Omental fat pad (tissue), 4 donors: ENCODE results near the gene PRMT3. TPM values are rescaled to one million over a fixed set of nuclear protein-coding genes. Genes with fewer than 3 reads are reported as not detected.

Source experiments
- ATAC-seq: fragments of 150-250 bp; one replicate; pipeline ENCODE4 v1.9.1; 2016; ENCODE audit warnings: mild to moderate bottlenecking, moderate library complexity; ENCODE audit not compliant: low FRiP score
- DNase-seq: peaks from one replicate; pipeline ENCODE4 v3.0.0-alpha.2; 2019; ENCODE audit warnings: low spot score
- total RNA-seq, 4 donors: library from RNA; depleted of rRNA; stranded (reverse); fragments of >200 nt; gene quantifications; one replicate each; pipeline ENCODE4 v1.1.0, GENCODE V29; 2016
- TF ChIP-seq, protein P1 (sequence below), 3 donors: fragments of 450-650 bp; IDR thresholded peaks; one replicate each; pipeline ENCODE4 v1.5.1; 2016 to 2017; ENCODE audit warnings: antibody characterized with exemption in 3 of 3, mild to moderate bottlenecking in 3 of 3, moderate library complexity in 2 of 3

The PRMT3 gene
- total RNA-seq, 4 donors from 2014 or later = 13.8 to 21.0 (median 16.0) TPM

DNA sequence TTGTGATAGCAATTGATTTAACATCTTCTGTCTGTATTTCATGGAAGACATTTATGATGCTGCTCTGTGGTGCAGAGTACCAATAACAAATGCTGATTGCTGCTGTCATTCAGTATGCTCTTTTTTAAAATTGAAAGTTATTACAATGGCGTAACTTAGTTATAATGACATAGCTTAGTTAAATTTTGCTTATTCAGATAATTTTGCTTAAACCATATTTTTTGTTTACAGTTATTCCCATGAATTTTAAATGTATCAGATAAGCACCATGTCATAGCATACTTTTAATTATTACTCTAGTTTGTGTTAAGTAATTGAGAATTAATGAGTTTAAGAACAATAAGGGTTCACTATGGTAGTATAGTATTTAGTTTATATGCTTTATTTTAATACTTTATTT, 15.5 kb downstream of the PRMT3 start:
- no peak for DNase-seq
- ATAC-seq = no peak
- TF ChIP-seq, protein P1, sequence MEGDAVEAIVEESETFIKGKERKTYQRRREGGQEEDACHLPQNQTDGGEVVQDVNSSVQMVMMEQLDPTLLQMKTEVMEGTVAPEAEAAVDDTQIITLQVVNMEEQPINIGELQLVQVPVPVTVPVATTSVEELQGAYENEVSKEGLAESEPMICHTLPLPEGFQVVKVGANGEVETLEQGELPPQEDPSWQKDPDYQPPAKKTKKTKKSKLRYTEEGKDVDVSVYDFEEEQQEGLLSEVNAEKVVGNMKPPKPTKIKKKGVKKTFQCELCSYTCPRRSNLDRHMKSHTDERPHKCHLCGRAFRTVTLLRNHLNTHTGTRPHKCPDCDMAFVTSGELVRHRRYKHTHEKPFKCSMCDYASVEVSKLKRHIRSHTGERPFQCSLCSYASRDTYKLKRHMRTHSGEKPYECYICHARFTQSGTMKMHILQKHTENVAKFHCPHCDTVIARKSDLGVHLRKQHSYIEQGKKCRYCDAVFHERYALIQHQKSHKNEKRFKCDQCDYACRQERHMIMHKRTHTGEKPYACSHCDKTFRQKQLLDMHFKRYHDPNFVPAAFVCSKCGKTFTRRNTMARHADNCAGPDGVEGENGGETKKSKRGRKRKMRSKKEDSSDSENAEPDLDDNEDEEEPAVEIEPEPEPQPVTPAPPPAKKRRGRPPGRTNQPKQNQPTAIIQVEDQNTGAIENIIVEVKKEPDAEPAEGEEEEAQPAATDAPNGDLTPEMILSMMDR (IDR thresholded peaks at IDR 0.05) = no peak

DNA sequence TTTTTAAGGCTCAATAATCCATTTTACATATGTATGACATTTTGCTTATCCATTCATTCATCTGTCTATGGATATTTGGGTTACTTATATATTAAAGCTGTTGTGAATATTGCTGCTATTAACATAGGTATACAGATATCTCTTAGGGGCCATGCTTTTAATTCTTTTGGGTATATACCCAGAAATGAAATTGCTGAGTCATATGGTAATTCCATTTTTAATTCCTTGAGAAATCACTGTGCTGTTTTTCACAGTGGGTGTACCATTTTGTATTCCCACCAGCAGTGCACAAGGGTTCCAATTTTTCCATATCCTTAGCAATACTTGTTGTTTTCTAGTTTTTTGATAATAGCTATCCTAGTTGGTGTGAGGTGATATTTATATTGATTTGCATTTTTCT, 19.0 kb downstream of the PRMT3 start:
- TF ChIP-seq, protein P1 (IDR thresholded peaks at IDR 0.05) = no peak
- DNase-seq (no peak), ATAC-seq (no peak)

DNA sequence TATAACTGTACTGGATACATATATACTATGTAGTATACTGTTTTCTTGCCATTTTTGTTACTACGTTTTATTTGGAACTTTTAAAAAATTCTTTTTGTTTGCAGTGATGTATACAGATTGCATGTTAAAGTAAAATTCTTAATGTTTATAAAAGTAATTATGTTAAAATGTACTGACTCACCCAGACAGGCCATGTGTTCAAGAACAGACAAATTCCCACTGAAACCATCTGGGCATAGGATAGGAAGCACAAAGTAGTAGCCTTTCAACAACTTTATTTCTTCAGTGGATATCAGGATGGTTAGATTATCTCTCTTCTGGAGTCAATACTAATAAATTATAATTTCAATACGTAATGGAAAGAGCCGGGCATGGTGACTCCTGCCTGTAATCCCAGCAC, 19.8 kb downstream of the PRMT3 start:
- no peak for DNase-seq
- TF ChIP-seq, protein P1 (IDR thresholded peaks at IDR 0.05) = no peak
- no peak for ATAC-seq

DNA sequence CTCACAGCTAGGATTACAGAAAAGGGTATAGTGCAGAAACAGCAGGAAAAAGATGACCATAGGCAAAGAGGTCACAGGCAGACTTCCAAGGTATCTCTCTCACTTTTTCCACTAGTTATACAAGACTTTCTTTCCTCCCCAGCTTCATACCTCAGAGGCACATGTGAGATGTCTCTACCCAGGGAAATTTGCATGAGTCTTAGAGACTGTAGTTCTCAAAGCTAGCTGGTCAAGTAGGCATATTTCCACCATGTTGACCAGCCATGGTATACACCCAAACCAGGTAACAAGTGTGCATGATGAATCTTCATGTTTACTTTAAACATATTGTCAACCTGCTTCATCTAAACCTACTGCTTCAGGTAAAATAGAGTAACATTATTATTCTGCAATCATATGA, 27.9 kb downstream of the PRMT3 start:
- ATAC-seq = no peak
- TF ChIP-seq, protein P1 (IDR thresholded peaks at IDR 0.05) = no peak
- DNase-seq = no peak

DNA sequence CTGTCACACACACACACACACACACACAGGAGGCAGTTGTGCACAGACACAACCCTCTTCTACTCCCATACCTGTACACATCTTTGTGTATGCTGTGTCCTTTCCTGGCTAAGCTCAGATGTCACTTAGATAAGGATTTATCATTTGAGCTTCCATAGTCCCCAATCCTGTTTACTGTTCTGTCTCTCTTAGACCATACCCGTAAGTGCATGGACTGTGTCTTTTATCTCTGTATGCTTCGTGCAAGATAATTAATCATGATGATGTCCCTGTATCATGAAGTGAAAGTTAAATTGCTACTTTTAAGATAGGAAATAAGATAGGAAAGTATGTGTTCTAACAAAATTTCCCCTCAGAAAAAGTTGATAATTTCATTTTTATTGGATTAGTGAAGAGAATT, 30.3 kb downstream of the PRMT3 start:
- DNase-seq (no peak), ATAC-seq (no peak)
- TF ChIP-seq, protein P1 (IDR thresholded peaks at IDR 0.05) = no peak

DNA sequence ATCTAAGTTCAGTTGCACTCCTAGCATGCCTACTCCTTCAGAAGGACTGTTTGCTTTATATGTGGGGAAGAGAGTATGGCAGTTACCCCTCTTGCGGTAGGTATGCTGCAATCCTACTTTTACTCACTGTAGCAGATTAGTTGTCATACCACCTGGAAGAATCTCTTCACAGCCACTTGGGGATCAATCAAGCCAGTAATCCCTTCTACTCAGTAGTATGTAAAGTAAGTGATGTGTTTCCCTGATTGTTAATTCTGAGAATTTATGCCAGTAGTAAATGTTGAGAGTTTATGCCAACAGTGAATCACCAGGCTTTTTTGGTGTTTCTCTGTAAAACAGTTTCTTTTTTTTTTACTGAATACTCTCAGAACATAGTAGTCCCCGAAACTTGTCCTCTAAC, 34.4 kb downstream of the PRMT3 start:
- TF ChIP-seq, protein P1 (IDR thresholded peaks at IDR 0.05) = no peak
- no peak for DNase-seq
- no peak for ATAC-seq

DNA sequence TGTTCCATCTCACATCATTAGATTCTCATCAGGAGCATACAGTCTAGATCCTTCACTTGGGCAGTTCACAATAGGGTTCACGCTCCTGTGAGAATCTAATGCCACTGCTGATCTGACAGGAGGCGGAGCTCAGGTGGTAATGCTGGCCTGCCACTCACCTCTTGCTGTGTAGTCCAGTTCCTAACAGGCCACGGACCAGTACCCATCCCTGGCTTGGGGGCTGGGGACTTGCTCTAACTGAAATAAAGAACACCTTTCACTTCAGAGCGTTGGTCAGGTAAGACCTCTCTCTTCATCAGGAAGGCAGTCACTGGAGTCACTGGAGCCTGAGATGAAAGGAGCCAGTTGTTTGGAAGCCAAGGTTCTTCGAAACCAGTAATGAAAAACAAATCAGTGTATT, 41.7 kb downstream of the PRMT3 start:
- DNase-seq = no peak
- TF ChIP-seq, protein P1 (IDR thresholded peaks at IDR 0.05) = no peak
- ATAC-seq = no peak
